ENCODE measurements around the gene CFAP68. TPM values are rescaled to one million over a fixed set of nuclear protein-coding genes. Genes with fewer than 3 reads are reported as not detected.
A peak's percentile ranks its signal among the peaks of the same experiment; 100 is the strongest.

Gene CFAP68
- total and polyA plus RNA-seq, 10 of the 15 experiments (the other 5 are each of a cell fraction or from before 2014, with no cell fraction given) = 35.7 to 84.4 (median 64.1) TPM

- no peak for TF ChIP-seq SPI1 (IDR thresholded peaks at IDR 0.05; ENCODE audit: borderline replicate concordance, insufficient read depth, low read depth, low read length)
- peak; percentile 35 for TF ChIP-seq SIX5 (IDR thresholded peaks at IDR 0.05; ENCODE audit: low read depth, low read length, severe bottlenecking)
- peak; percentile 40; the same call in 1 of the 2 replicates for TF ChIP-seq HDGF (IDR thresholded peaks at IDR 0.05)
- TF ChIP-seq, protein P1, sequence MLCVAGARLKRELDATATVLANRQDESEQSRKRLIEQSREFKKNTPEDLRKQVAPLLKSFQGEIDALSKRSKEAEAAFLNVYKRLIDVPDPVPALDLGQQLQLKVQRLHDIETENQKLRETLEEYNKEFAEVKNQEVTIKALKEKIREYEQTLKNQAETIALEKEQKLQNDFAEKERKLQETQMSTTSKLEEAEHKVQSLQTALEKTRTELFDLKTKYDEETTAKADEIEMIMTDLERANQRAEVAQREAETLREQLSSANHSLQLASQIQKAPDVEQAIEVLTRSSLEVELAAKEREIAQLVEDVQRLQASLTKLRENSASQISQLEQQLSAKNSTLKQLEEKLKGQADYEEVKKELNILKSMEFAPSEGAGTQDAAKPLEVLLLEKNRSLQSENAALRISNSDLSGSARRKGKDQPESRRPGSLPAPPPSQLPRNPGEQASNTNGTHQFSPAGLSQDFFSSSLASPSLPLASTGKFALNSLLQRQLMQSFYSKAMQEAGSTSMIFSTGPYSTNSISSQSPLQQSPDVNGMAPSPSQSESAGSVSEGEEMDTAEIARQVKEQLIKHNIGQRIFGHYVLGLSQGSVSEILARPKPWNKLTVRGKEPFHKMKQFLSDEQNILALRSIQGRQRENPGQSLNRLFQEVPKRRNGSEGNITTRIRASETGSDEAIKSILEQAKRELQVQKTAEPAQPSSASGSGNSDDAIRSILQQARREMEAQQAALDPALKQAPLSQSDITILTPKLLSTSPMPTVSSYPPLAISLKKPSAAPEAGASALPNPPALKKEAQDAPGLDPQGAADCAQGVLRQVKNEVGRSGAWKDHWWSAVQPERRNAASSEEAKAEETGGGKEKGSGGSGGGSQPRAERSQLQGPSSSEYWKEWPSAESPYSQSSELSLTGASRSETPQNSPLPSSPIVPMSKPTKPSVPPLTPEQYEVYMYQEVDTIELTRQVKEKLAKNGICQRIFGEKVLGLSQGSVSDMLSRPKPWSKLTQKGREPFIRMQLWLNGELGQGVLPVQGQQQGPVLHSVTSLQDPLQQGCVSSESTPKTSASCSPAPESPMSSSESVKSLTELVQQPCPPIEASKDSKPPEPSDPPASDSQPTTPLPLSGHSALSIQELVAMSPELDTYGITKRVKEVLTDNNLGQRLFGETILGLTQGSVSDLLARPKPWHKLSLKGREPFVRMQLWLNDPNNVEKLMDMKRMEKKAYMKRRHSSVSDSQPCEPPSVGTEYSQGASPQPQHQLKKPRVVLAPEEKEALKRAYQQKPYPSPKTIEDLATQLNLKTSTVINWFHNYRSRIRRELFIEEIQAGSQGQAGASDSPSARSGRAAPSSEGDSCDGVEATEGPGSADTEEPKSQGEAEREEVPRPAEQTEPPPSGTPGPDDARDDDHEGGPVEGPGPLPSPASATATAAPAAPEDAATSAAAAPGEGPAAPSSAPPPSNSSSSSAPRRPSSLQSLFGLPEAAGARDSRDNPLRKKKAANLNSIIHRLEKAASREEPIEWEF (IDR thresholded peaks at IDR 0.05; ENCODE audit: insufficient replicate concordance, low read depth, low read length) = no peak
- TF ChIP-seq, protein P2, sequence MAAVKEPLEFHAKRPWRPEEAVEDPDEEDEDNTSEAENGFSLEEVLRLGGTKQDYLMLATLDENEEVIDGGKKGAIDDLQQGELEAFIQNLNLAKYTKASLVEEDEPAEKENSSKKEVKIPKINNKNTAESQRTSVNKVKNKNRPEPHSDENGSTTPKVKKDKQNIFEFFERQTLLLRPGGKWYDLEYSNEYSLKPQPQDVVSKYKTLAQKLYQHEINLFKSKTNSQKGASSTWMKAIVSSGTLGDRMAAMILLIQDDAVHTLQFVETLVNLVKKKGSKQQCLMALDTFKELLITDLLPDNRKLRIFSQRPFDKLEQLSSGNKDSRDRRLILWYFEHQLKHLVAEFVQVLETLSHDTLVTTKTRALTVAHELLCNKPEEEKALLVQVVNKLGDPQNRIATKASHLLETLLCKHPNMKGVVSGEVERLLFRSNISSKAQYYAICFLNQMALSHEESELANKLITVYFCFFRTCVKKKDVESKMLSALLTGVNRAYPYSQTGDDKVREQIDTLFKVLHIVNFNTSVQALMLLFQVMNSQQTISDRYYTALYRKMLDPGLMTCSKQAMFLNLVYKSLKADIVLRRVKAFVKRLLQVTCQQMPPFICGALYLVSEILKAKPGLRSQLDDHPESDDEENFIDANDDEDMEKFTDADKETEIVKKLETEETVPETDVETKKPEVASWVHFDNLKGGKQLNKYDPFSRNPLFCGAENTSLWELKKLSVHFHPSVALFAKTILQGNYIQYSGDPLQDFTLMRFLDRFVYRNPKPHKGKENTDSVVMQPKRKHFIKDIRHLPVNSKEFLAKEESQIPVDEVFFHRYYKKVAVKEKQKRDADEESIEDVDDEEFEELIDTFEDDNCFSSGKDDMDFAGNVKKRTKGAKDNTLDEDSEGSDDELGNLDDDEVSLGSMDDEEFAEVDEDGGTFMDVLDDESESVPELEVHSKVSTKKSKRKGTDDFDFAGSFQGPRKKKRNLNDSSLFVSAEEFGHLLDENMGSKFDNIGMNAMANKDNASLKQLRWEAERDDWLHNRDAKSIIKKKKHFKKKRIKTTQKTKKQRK (IDR thresholded peaks at IDR 0.05; ENCODE audit: low read depth, low read length) = no peak
- peak; percentile 92 for TF ChIP-seq ATF7 (IDR thresholded peaks at IDR 0.05; ENCODE audit: low read depth)
- TF ChIP-seq NR2C1 (IDR thresholded peaks at IDR 0.05) = peak; percentile 69
- TF ChIP-seq RAD51 (IDR thresholded peaks at IDR 0.05) = peak; percentile 51; the same call in 1 of the 2 replicates
- TF ChIP-seq IKZF2 (IDR thresholded peaks at IDR 0.05) = peak in 1 of 2 experiments; percentile 37; a peak in 3 of 4 replicates
- peak; percentile 29 for TF ChIP-seq LARP7 (IDR thresholded peaks at IDR 0.05)
- peak; percentile 100 for TF ChIP-seq NBN (IDR thresholded peaks at IDR 0.05)
- TF ChIP-seq IRF4 (IDR thresholded peaks at IDR 0.05; ENCODE audit: low read depth, low read length) = 0 out of 2 replicates have a peak, but pooled peaks have one; percentile 57
- no peak; the same call in none of the 2 replicates for TF ChIP-seq CBFB (IDR thresholded peaks at IDR 0.05; ENCODE audit: low read depth)
- TF ChIP-seq ZNF217 (IDR thresholded peaks at IDR 0.05) = no peak
- TF ChIP-seq, protein P3, sequence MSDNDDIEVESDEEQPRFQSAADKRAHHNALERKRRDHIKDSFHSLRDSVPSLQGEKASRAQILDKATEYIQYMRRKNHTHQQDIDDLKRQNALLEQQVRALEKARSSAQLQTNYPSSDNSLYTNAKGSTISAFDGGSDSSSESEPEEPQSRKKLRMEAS (IDR thresholded peaks at IDR 0.05; ENCODE audit: low read depth, low read length) = peak; percentile 57; the same call in 1 of the 2 replicates
- no peak; the same call in 1 of the 2 replicates for TF ChIP-seq SIN3A (IDR thresholded peaks at IDR 0.05; ENCODE audit: low read depth, low read length)
- TF ChIP-seq SRF (IDR thresholded peaks at IDR 0.05; ENCODE audit: low read depth in 2 of 2, low read length in 2 of 2) = peak in 1 of 2 experiments; percentile 77; a peak in 2 of 4 replicates
- no peak for TF ChIP-seq HDAC6 (IDR thresholded peaks at IDR 0.05; ENCODE audit: unreplicated experiment)
- TF ChIP-seq, protein P4, sequence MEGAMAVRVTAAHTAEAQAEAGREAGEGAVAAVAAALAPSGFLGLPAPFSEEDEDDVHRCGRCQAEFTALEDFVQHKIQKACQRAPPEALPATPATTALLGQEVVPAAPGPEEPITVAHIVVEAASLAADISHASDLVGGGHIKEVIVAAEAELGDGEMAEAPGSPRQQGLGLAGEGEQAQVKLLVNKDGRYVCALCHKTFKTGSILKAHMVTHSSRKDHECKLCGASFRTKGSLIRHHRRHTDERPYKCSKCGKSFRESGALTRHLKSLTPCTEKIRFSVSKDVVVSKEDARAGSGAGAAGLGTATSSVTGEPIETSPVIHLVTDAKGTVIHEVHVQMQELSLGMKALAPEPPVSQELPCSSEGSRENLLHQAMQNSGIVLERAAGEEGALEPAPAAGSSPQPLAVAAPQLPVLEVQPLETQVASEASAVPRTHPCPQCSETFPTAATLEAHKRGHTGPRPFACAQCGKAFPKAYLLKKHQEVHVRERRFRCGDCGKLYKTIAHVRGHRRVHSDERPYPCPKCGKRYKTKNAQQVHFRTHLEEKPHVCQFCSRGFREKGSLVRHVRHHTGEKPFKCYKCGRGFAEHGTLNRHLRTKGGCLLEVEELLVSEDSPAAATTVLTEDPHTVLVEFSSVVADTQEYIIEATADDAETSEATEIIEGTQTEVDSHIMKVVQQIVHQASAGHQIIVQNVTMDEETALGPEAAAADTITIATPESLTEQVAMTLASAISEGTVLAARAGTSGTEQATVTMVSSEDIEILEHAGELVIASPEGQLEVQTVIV (IDR thresholded peaks at IDR 0.05; ENCODE audit: borderline replicate concordance, partially characterized antibody) = peak; percentile 63
Measured at GRCh38 chr11:111878849-111879636, at the start of gene CFAP68, which contains the start of gene FDXACB1 (continued).
